LNCaP clone FGC (cell line): Measurements from ENCODE around the gene FXYD5.
A peak's percentile ranks its signal among the peaks of the same experiment; 100 is the strongest.

Source experiments
- DNase-seq: peaks from one replicate; pipeline ENCODE4 v3.0.0-alpha.2; 2011; ENCODE audit warnings: low read depth
- H3K4me3 ChIP-seq: 2 replicates; pipeline ENCODE4 v1.5.1; 2011; ENCODE audit warnings: mild to moderate bottlenecking, low read depth, low read length, control low read depth
- TF ChIP-seq, protein P1 (sequence below): IDR thresholded peaks from 2 replicates; pipeline ENCODE4 v1.5.1; 2012; ENCODE audit warnings: mild to moderate bottlenecking; ENCODE audit not compliant: control insufficient read depth, insufficient read depth; ENCODE audit errors: extremely low read depth

FXYD5 gene

DNA sequence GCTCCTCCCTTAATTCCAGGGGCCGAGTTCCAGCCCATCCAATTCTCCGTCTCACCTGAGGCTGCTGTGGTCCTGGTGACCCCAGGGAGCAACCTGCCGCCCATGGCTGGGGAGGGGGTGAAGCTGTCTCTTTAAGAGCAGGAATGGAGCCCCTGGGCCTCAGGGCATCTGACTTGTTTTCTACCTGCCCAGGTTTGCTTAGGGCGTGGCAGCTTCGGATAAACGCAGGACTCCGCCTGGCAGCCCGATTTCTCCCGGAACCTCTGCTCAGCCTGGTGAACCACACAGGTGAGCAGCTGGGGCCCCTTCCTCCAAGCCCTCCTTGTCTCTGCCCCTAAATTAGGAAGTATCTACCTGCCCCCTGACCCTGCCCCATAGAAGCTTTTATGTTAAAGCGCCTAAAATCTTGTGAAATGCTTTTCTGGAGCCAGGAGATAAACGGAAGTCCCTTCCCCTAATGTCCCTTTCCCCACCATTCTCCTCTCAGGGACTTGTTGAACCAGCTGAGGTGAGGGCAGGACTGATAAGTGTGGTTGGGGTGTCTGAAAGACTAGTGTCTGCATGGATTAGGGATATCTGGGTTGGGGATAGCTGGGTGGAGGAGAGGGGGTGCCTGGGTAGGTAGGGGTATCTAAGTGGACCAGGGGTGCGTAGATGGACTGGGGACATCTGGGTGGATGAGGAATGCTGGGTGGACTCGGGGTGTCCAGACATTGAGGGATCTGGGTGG, 38.3 kb upstream of the FXYD5 start:
- peak; percentile 30 for DNase-seq
- TF ChIP-seq, protein P1, sequence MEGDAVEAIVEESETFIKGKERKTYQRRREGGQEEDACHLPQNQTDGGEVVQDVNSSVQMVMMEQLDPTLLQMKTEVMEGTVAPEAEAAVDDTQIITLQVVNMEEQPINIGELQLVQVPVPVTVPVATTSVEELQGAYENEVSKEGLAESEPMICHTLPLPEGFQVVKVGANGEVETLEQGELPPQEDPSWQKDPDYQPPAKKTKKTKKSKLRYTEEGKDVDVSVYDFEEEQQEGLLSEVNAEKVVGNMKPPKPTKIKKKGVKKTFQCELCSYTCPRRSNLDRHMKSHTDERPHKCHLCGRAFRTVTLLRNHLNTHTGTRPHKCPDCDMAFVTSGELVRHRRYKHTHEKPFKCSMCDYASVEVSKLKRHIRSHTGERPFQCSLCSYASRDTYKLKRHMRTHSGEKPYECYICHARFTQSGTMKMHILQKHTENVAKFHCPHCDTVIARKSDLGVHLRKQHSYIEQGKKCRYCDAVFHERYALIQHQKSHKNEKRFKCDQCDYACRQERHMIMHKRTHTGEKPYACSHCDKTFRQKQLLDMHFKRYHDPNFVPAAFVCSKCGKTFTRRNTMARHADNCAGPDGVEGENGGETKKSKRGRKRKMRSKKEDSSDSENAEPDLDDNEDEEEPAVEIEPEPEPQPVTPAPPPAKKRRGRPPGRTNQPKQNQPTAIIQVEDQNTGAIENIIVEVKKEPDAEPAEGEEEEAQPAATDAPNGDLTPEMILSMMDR: no peak
- H3K4me3 ChIP-seq: peak overlapping the region; percentile 62

DNA sequence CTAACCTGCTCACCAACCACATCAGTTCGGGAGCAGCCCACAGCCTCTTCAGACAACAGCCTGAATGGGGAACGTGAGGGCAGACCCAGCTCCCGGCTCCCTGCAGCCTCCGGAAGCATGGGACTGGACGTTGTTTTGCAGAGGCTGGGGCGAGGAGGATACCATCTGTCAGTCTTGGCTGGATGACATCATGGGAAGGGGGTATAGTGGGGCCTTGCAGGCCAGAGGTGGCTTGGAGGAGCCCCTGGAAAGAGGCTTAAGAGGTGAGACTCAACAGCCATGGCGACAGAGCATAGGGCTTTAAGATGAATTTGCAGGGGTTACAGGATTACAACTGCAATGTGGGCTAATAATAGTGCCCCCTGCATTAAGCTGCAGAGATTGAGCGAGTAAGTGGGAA, 37.4 kb upstream of the FXYD5 start:
- H3K4me3 ChIP-seq: peak overlapping the region; percentile 62

DNA sequence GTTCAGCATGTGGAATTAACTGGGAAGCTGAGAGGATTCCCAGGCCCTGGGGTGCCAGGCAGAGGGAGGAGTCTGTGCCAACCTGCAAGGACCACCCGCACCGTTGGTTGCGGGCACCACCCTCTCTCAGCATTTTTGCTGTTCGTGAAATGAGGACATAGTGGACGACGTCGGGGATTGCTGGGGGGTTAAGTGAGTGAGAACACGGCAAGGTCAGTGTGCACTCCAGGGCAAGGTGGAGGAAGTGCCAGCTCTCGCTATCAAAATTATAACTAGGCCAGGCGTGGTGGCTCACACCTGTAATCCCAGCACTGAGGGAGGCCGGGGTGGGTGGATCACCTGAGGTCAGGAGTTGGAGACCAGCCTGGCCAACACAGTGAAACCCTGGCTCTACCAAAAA, 36.7 kb upstream of the FXYD5 start:
- no peak for DNase-seq
- no peak overlapping the region for H3K4me3 ChIP-seq
- TF ChIP-seq, protein P1: no peak

More for the DNA sequence above, 37.4 kb upstream of the FXYD5 start:
- DNase-seq: no peak
- TF ChIP-seq, protein P1: no peak

DNA sequence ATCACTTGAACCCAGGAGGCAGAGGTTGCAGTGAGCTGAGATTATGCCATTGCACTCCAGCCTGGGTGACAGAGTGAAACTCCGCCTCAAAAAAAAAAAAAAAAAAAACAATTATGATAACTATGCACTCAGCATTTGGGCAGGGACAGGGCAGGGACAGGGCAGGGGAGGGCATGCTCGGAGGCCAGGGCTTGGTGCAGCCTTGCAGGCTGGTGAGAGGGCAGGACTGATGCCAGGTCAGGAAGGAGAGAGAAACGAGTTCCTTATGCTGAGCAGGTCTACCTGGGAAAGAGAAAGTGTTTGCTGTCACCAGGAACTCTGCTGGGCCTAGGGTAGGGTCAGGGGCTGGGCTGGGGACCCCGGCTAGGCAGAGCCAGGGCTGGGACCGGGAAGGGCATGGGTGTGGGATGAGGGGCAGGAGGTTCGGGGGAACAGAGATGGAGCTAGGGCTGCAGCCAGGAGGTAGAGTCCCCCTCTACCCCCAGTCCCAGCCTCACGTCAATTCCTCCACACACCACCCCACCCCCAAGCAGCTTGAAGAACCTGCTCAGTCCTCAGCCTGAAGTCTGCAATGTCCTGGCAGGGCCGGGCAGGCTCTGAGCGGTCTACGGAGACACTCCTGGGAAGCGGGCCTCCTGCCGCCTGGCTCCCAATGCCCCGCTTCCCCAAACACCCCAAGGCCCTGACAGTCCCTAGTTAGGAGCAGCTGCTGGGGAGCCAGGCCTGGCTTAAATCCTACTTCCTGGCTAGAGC, 36.1 kb upstream of the FXYD5 start:
- TF ChIP-seq, protein P1: no peak
- DNase-seq: peak; percentile 65
- no peak overlapping the region for H3K4me3 ChIP-seq

DNA sequence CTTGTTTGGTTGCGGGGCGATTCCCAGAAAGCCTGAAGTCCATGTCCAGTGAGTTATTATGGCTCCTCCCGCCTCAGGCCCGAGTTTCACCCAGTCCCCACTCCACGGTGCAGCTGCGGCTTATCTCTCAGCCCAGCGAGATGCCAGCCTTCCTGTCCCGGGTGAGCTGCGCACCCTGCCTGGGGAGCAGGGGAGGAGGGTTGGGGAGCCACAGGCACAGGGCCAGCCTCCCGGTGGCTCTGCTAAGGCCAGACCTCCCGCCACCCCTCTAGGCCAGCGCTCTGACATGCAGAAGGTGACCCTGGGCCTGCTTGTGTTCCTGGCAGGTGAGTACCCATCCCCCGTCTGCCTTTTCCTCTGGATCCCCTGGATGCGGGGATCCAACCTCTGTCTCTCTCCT, 35.4 kb upstream of the FXYD5 start:
- no peak for DNase-seq

DNA sequence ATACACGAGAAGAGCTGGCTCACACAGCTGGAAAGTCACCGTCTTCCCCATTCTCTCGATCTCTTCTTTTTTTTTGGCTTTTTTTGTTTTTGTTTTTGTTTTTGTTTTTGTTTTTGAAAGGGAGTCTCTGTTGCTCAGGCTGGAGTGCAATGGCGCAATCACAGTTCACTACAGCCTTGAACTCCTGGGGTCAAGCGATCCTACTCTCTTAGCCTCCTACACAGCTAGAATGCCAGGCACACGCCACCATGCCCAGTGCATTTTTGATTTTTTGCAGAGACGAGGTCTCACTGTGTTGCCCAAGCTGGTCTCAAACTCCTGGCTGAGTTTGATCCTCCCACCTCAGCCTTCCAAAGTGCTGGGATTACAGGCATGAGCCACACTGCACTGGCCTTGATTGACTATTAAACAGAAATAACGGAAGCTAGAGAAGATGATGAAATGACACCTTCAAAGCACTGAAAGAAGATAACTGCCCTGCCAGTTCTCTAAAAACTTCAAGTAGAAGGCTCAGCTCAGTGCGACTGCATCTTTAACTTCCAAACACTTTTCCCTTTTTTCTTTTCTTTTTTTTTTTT, 34.9 kb upstream of the FXYD5 start:
- no peak overlapping the region for H3K4me3 ChIP-seq
- no peak for DNase-seq
- TF ChIP-seq, protein P1: no peak

More for the DNA sequence above, 35.4 kb upstream of the FXYD5 start:
- H3K4me3 ChIP-seq: no peak overlapping the region
- TF ChIP-seq, protein P1: no peak
